IMR-90 (cell line): ENCODE data around the gene MFN1. TPM values are rescaled to one million over a fixed set of nuclear protein-coding genes. Genes with fewer than 3 reads are reported as not detected.
A peak's percentile ranks its signal among the peaks of the same experiment; 100 is the strongest.

Source experiments
- ATAC-seq: fragments of 200-7000 bp; cut with Tn5 transposase; 2 replicates; pipeline ENCODE4 v1.9.1; 2020; ENCODE audit warnings: low read depth, mild to moderate bottlenecking, moderate library complexity
- BruUV-seq: library from RNA; stranded (reverse); fragments of 400-500 nt; replicated peaks from 2 replicates; lab custom pipeline; 2021; lab: Mats Ljungman, UMichigan
- CTCF ChIA-PET: fragments of 300-600 bp; formaldehyde crosslinking; extraction: SDS; loops from one replicate; lab custom pipeline; 2021; ENCODE audit warnings: antibody characterized with exemption; lab: Yijun Ruan, JAX
- POLR2A ChIA-PET: fragments of 300-600 bp; sonication (Branson Sonifier 250); formaldehyde crosslinking; loops from one replicate; lab custom pipeline; 2022; ENCODE audit warnings: antibody characterized with exemption; ENCODE audit not compliant: unreplicated experiment; lab: Charles Lee
- DNase-seq: peaks from one replicate; pipeline ENCODE4 v3.0.0; 2013
- H2AFZ ChIP-seq: replicated peaks from 2 replicates; pipeline ENCODE3; 2013; ENCODE audit warnings: low read length, mild to moderate bottlenecking; ENCODE audit not compliant: poor library complexity
- H2AK5ac ChIP-seq: 2 replicates; pipeline ENCODE4 v1.6.1; 2013; ENCODE audit warnings: low read depth, low read length, inconsistent platforms
- H2AK9ac ChIP-seq: replicated peaks from 2 replicates; pipeline ENCODE3; 2013; ENCODE audit warnings: mild to moderate bottlenecking, low read depth, low read length, moderate library complexity; ENCODE audit not compliant: poor library complexity
- H2BK120ac ChIP-seq: 2 replicates; pipeline ENCODE4 v1.6.1; 2013; ENCODE audit warnings: low read depth, low read length, inconsistent platforms
- H2BK15ac ChIP-seq: 3 replicates; pipeline ENCODE4 v1.6.1; 2013; ENCODE audit warnings: low read depth, low read length, inconsistent platforms
- H2BK20ac ChIP-seq: 2 replicates; pipeline ENCODE4 v1.6.1; 2013; ENCODE audit warnings: low read depth, mild to moderate bottlenecking, inconsistent platforms, low read length, moderate library complexity
- H2BK5ac ChIP-seq: 2 replicates; pipeline ENCODE4 v1.6.1; 2013; ENCODE audit warnings: mild to moderate bottlenecking, low read depth, low read length, inconsistent platforms; ENCODE audit not compliant: poor library complexity, severe bottlenecking
- H3K14ac ChIP-seq: replicated peaks from 2 replicates; pipeline ENCODE4 v1.6.1; 2013; ENCODE audit warnings: low read depth, low read length, inconsistent platforms
- H3K18ac ChIP-seq: 2 replicates; pipeline ENCODE4 v1.6.1; 2013; ENCODE audit warnings: low read depth, low read length, control low read depth
- H3K23ac ChIP-seq: 2 replicates; pipeline ENCODE4 v1.6.1; 2013; ENCODE audit warnings: low read depth, low read length, inconsistent platforms
- H3K27ac ChIP-seq: 2 replicates; pipeline ENCODE4 v1.5.1; 2013; ENCODE audit warnings: mild to moderate bottlenecking, control low read depth, low read length; ENCODE audit not compliant: insufficient read depth
- H3K27me3 ChIP-seq: 2 replicates; pipeline ENCODE4 v1.6.1; 2013; ENCODE audit warnings: low read length; ENCODE audit not compliant: control insufficient read depth, insufficient read depth
- H3K36me3 ChIP-seq: 2 replicates; pipeline ENCODE4 v1.6.1; 2013; ENCODE audit warnings: low read length, mixed read lengths; ENCODE audit not compliant: control insufficient read depth, insufficient read depth
- H3K4ac ChIP-seq: 2 replicates; pipeline ENCODE4 v1.6.1; 2013; ENCODE audit warnings: low read depth, low read length, inconsistent platforms
- H3K4me1 ChIP-seq: 2 replicates; pipeline ENCODE4 v1.6.1; 2013; ENCODE audit warnings: low read length, mixed read lengths; ENCODE audit not compliant: control insufficient read depth, insufficient read depth
- H3K4me2 ChIP-seq: 2 replicates; pipeline ENCODE4 v1.6.1; 2013; ENCODE audit warnings: low read depth, mild to moderate bottlenecking, control low read depth, low read length, moderate library complexity
- H3K4me3 ChIP-seq: 2 replicates; pipeline ENCODE4 v1.5.1; 2013; ENCODE audit warnings: low read depth, mild to moderate bottlenecking, control low read depth, low read length, moderate library complexity; ENCODE audit not compliant: insufficient read depth
- H3K56ac ChIP-seq: 2 replicates; pipeline ENCODE4 v1.6.1; 2013; ENCODE audit warnings: low read length, inconsistent platforms; ENCODE audit not compliant: insufficient read depth; ENCODE audit errors: extremely low read depth
- H3K79me1 ChIP-seq, 2 experiments: 2 replicates each; pipeline ENCODE4 v1.6.1; 2013; ENCODE audit warnings: low read length in 2 of 2, inconsistent platforms in 1 of 2, low read depth in 1 of 2
- H3K9ac ChIP-seq: 2 replicates; pipeline ENCODE4 v1.6.1; 2013; ENCODE audit warnings: low read depth, low read length, control low read depth
- H3K9me1 ChIP-seq: 2 replicates; pipeline ENCODE4 v1.6.1; 2013; ENCODE audit warnings: low read length, inconsistent platforms; ENCODE audit not compliant: insufficient read depth
- H3K9me3 ChIP-seq: 2 replicates; pipeline ENCODE4 v1.6.1; 2013; ENCODE audit warnings: low read length; ENCODE audit not compliant: control insufficient read depth, insufficient read depth
- H4K20me1 ChIP-seq: 2 replicates; pipeline ENCODE4 v1.6.1; 2013; ENCODE audit warnings: low read length, inconsistent platforms; ENCODE audit not compliant: insufficient read depth
- H4K5ac ChIP-seq: 2 replicates; pipeline ENCODE4 v1.6.1; 2013; ENCODE audit warnings: mild to moderate bottlenecking, low read depth, low read length, control low read depth
- H4K8ac ChIP-seq, 2 experiments: 2 replicates each; pipeline ENCODE4 v1.6.1; 2013; ENCODE audit warnings: low read depth in 2 of 2, low read length in 2 of 2, control low read depth in 1 of 2, inconsistent platforms in 1 of 2
- H4K91ac ChIP-seq: 2 replicates; pipeline ENCODE4 v1.6.1; 2013; ENCODE audit warnings: low read depth, low read length, inconsistent platforms; ENCODE audit not compliant: insufficient read depth
- BHLHE40 ChIP-seq: fragments of 150-350 bp; IDR thresholded peaks from 2 replicates; pipeline ENCODE4 v1.6.1; 2016; ENCODE audit warnings: mild to moderate bottlenecking, low read depth, low read length
- MAFK ChIP-seq: IDR thresholded peaks from 2 replicates; pipeline ENCODE4 v1.6.1; 2012; ENCODE audit warnings: low read depth, low read length, improper control_type of control experiment
- MAZ ChIP-seq: IDR thresholded peaks from 2 replicates; pipeline ENCODE4 v1.6.1; 2012; ENCODE audit warnings: low read depth, mild to moderate bottlenecking, low read length, improper control_type of control experiment, moderate library complexity, borderline replicate concordance
- RAD21 ChIP-seq: IDR thresholded peaks from 2 replicates; pipeline ENCODE4 v1.6.1; 2012; ENCODE audit warnings: low read length, improper control_type of control experiment
- SMC3 ChIP-seq: fragments of 150-350 bp; IDR thresholded peaks from 2 replicates; pipeline ENCODE4 v1.6.1; 2016; ENCODE audit warnings: low read depth, mild to moderate bottlenecking, antibody characterized with exemption, low read length, moderate library complexity
- WGBS, 2 experiments: methylation state at CpG; one replicate each; pipeline versions ENCODE4 v1.1.5 to v1.1.7; 2013; ENCODE audit warnings: missing lambda C conversion rate in 2 of 2; ENCODE audit not compliant: insufficient read length in 1 of 2; ENCODE audit errors: extremely low coverage in 2 of 2; 5-methylcytosine and 5-hydroxymethylcytosine counted together
- dilution Hi-C: fragments of 300-500 bp; cut with HindIII; formaldehyde crosslinking; loops from one replicate; pipeline ENCODE4 v1.14.3; 2018; ENCODE audit warnings: low sequenced_read_pairs; ENCODE audit not compliant: unreplicated experiment
- in situ Hi-C: fragments of 300-500 bp; cut with MboI; formaldehyde crosslinking; loops from 3 replicates; pipeline ENCODE4 v1.14.3; 2019; ENCODE audit warnings: low sequenced_read_pairs, inconsistent platforms, mixed read lengths
- intact Hi-C: fragments of 100-400 bp; cut with micrococcal nuclease; formaldehyde crosslinking; loops from 2 replicates; pipeline ENCODE4 v1.10.0; 2022
- polyA plus RNA-seq, 3 experiments: library from polyadenylated mRNA; depleted of rRNA; stranded (reverse); fragments of >200 nt; gene quantifications; 2 replicates each; pipeline ENCODE4 v1.2.3, GENCODE V29; 2012; ENCODE audit warnings: low replicate concordance in 1 of 3
- total RNA-seq: library from RNA; depleted of rRNA; stranded (reverse); fragments of >200 nt; gene quantifications from 2 replicates; pipeline ENCODE4 v1.2.3, GENCODE V29; 2012

MFN1 gene
- total and polyA plus RNA-seq, 2 of the 4 experiments (the other 2 are of a cell fraction): 23.6 to 40.3 TPM

GRCh38 chr3:179333084-179333483 is 14.4 kb upstream of the MFN1 start:
- Histone ChIP-seq H3K36me3 (peaks cover 39% of the 10 kb centered on the region), H3K4me2 (no peak overlapping the region), H2BK5ac (no peak overlapping the region), H3K9me3 (no peaks in the 10 kb centered on the region), H3K56ac (no peak overlapping the region), H3K27me3 (no peaks in the 10 kb centered on the region), H4K91ac (no peak overlapping the region), H3K14ac (no peak overlapping the region), H2BK120ac (no peak overlapping the region), H3K4me1 (0 out of 2 replicates have a peak, but pooled peaks cover 2% of the 10 kb centered on the region), H3K18ac (no peak overlapping the region), H3K79me1 (peaks cover 17 to 26% of the 10 kb centered on the region in 2 experiments), H2BK15ac (no peak overlapping the region), H3K4ac (no peak overlapping the region), H4K20me1 (no peaks in the 10 kb centered on the region), H3K23ac (no peak overlapping the region), H4K8ac (no peak overlapping the region), H2AK5ac (no peak overlapping the region), H3K9me1 (0 out of 2 replicates have a peak, but pooled peaks cover 4% of the 10 kb centered on the region), H3K4me3 (no peak overlapping the region), H2AFZ (no peak overlapping the region), H3K27ac (no peak overlapping the region), H2BK20ac (no peak overlapping the region), H3K9ac (no peak overlapping the region), H4K5ac (no peak overlapping the region), H2AK9ac (no peak overlapping the region)
- intact Hi-C loops (no loop called here), dilution Hi-C loops (no loop called here), in situ Hi-C loops (loop anchor here (10.0 kb wide), 1 partner anchor 222 kb away; no protein-coding TSS in a partner anchor)
- ATAC-seq: no peak
- ChIA-PET POLR2A (no interaction called here), CTCF (no interaction called here)
- no CpG with 5 or more reads among the region's 2 CpGs for WGBS, 2 experiments
- DNase-seq: no peak
- no TSS peak for BruUV-seq
- TF ChIP-seq BHLHE40 (no peak), MAZ (no peak), MAFK (peak; percentile 50), RAD21 (no peak), SMC3 (no peak)
